Neural cell (in vitro differentiated cells): Measurements from ENCODE around the gene PDE6H. TPM values are rescaled to one million over a fixed set of nuclear protein-coding genes. Genes with fewer than 3 reads are reported as not detected.
A peak's percentile ranks its signal among the peaks of the same experiment; 100 is the strongest.

Source experiments
- H2AFZ ChIP-seq: fragments of 200-600, 300-800 bp; sonication (generic), shearing (Covaris generic); 2 replicates; pipeline ENCODE4 v1.6.0; 2014; ENCODE audit warnings: low read depth, mild to moderate bottlenecking, antibody characterized with exemption, low read length, moderate library complexity
- H3F3A ChIP-seq: fragments of 200-600 bp; shearing (Covaris generic); 2 replicates; pipeline ENCODE4 v1.6.1; 2016; ENCODE audit warnings: mild to moderate bottlenecking, moderate library complexity, mixed read lengths, antibody characterized with exemption, low read length; ENCODE audit not compliant: insufficient read depth, poor library complexity, severe bottlenecking
- H3K27ac ChIP-seq: fragments of 200-600, 300-800 bp; sonication (generic), shearing (Covaris generic); 2 replicates; pipeline ENCODE4 v1.5.1; 2014; ENCODE audit warnings: mild to moderate bottlenecking, low read length, moderate library complexity
- H3K27me3 ChIP-seq: fragments of 300-800, 200-600 bp; sonication (generic), shearing (Covaris generic); 2 replicates; pipeline ENCODE4 v1.6.0; 2014; ENCODE audit warnings: mild to moderate bottlenecking, low read depth, low read length, moderate library complexity; ENCODE audit not compliant: insufficient read depth
- H3K36me3 ChIP-seq: fragments of 300-800, 200-600 bp; sonication (generic), shearing (Covaris generic); 2 replicates; pipeline ENCODE4 v1.5.1; 2014; ENCODE audit warnings: mild to moderate bottlenecking, antibody characterized with exemption, low read length, moderate library complexity; ENCODE audit not compliant: insufficient read depth
- H3K4me2 ChIP-seq: fragments of 300-800, 200-600 bp; sonication (generic), shearing (Covaris generic); 2 replicates; pipeline ENCODE4 v1.6.0; 2014; ENCODE audit warnings: mild to moderate bottlenecking, low read length
- H3K4me3 ChIP-seq: fragments of 300-800, 200-600 bp; sonication (generic), shearing (Covaris generic); 2 replicates; pipeline ENCODE4 v1.5.1; 2014; ENCODE audit warnings: mild to moderate bottlenecking, low read length, moderate library complexity
- H3K79me2 ChIP-seq: fragments of 200-600 bp; shearing (Covaris generic); replicated peaks from 2 replicates; pipeline ENCODE4 v1.6.0; 2014; ENCODE audit warnings: mild to moderate bottlenecking, low read length, moderate library complexity; ENCODE audit not compliant: insufficient read depth
- H3K9ac ChIP-seq: fragments of 300-800, 200-600 bp; sonication (generic), shearing (Covaris generic); 2 replicates; pipeline ENCODE4 v1.6.1; 2016; ENCODE audit warnings: mild to moderate bottlenecking, low read length, mixed read lengths
- H3K9me2 ChIP-seq: fragments of 200-600 bp; shearing (Covaris generic); 2 replicates; pipeline ENCODE4 v1.6.1; 2016; ENCODE audit warnings: mild to moderate bottlenecking, low read length, mixed read lengths; ENCODE audit not compliant: insufficient read depth
- H3K9me3 ChIP-seq: fragments of 200-600, 300-800 bp; sonication (generic), shearing (Covaris generic); 2 replicates; pipeline ENCODE4 v1.6.1; 2016; ENCODE audit warnings: mild to moderate bottlenecking, mixed run types, low read length, moderate library complexity, mixed read lengths
- H4K20me1 ChIP-seq: fragments of 200-600 bp; shearing (Covaris generic); 2 replicates; pipeline ENCODE4 v1.6.1; 2016; ENCODE audit warnings: mild to moderate bottlenecking, mixed run types; ENCODE audit not compliant: insufficient read depth
- CTCF ChIP-seq: fragments of 450-650 bp; IDR thresholded peaks from 2 replicates; pipeline ENCODE4 v1.5.1; 2014; ENCODE audit warnings: antibody characterized with exemption, mild to moderate bottlenecking, moderate library complexity; ENCODE audit not compliant: poor library complexity, severe bottlenecking
- MXI1 ChIP-seq: fragments of 450-650 bp; conservative IDR thresholded peaks from 2 replicates; pipeline ENCODE4 v1.6.1; 2014; ENCODE audit warnings: antibody characterized with exemption, mild to moderate bottlenecking; ENCODE audit not compliant: poor library complexity, severe bottlenecking
- RAD21 ChIP-seq: fragments of 450-650 bp; conservative IDR thresholded peaks from 2 replicates; pipeline ENCODE4 v1.6.1; 2014; ENCODE audit warnings: antibody characterized with exemption, mild to moderate bottlenecking, moderate library complexity
- SMC3 ChIP-seq: fragments of 450-650 bp; conservative IDR thresholded peaks from 2 replicates; pipeline ENCODE4 v1.6.1; 2014; ENCODE audit warnings: antibody characterized with exemption, mild to moderate bottlenecking, moderate library complexity; ENCODE audit not compliant: poor library complexity
- TAF1 ChIP-seq: IDR thresholded peaks from 2 replicates; pipeline ENCODE4 v1.6.1; 2012; ENCODE audit warnings: low read depth
- polyA plus RNA-seq: library from polyadenylated mRNA; depleted of rRNA; stranded (reverse); fragments of >200 nt; gene quantifications from 2 replicates; pipeline ENCODE4 v1.2.3, GENCODE V29; 2014

Gene PDE6H
- polyA plus RNA-seq, 1 donor from 2014 or later = not detected

DNA sequence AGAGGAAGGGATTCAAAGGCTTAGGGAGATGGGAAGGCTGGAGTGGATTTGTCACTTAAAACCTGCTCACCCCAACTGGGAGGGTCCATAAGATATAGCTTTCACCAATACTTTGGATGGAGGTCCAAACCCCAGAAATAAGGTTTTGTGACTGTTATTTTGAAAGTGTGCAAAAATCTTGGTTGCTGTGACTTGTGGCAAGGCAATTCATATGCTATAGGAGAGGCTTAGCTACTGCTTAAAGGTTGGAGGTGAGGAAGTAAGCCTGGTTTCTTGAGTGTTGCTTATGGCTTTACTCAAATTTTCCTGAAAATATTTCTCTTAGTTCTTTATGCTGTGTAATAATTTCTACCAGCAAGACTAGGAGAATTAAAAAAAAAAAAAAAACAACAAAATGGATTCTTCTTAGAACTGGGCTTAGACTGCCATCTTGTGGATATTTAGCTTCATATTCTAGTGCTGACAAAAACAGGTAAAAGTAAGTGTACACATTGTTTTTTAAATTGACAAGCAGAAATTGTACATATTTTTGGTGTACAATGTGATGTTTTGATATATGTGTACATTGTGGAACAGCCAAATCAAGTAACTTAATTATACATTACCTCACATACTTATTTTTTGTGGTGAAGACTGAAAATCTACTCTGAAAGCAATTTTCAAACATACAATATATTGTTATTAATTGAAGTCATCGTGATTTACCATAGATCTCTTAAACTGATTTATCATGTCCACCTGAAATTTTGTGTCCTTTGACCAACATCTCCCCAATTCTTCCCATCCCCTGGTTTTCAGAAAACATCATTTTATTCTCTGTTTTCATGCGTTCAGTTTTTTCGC is 23.0 kb downstream of the PDE6H start:
- Histone ChIP-seq H3K4me3 (no peak overlapping the region), H3K4me2 (no peak overlapping the region), H3K9ac (no peak overlapping the region), H3K27ac (no peak overlapping the region), H3K9me2 (no peaks in the 10 kb centered on the region), H3K36me3 (no peaks in the 10 kb centered on the region), H2AFZ (no peak overlapping the region), H3K27me3 (no peaks in the 10 kb centered on the region), H4K20me1 (no peaks in the 10 kb centered on the region), H3F3A (no peaks in the 10 kb centered on the region), H3K9me3 (no peaks in the 10 kb centered on the region), H3K79me2 (no peaks in the 10 kb centered on the region)
- TF ChIP-seq SMC3 (peak; percentile 91), TAF1 (no peak), RAD21 (peak; percentile 86), CTCF (peak; percentile 79)

DNA sequence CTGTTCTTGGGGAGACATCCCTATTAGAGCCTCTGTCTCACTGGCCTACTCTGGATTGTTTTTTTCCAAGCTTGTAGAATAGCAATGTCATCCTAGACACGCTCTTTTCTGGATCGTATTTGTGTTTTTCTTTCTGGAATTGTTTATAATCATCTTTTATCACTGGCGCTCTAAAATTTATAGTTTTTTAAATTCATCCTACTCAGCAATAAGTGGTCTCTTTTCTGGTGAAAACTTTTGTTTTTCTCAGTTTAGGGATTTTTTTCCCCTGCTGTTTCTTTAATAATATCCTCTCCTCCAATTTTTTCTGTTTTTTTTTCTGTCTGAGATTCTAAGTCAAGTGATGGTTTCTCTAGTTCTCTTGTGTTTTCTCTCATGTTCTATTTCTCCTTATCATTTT is 25.2 kb downstream of the PDE6H start:
- Histone ChIP-seq H3K4me2 (no peak overlapping the region), H3K9me3 (no peaks in the 10 kb centered on the region)
- no peak for TF ChIP-seq MXI1

DNA sequence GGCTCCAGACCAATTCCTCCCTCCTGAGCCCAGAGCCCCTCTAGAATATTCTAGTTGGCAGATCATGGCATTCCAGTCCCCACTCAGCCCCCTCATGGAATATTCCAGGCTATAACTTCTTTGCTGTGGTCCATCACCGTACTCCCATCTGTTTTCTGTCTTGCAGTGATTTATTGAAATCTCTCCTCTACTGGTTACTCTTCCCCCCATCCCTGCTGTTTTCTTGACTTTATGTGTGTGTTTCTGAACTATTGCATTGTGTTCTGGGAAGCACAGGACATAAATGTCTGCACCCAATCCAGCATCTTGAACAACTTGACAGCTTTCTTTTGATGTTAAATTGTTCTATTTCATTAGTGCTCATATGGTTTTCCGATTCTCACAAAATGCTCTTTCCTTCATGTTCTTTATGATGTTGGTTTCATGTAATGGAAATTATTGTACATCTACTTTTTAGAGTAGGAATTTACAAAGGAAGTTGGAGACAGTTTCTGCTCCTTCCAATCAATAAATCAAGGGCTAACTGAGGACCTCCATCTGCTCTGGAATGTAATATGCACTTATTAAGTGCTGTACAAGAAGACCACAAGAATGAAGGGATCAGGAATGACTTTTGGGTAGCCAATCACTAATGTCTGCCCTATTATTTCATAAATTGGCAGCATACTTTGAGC is 26.3 kb downstream of the PDE6H start:
- no peaks in the 10 kb centered on the region for H3K36me3 ChIP-seq
- no peak overlapping the region for H3K4me2 ChIP-seq
- H3K27ac ChIP-seq = no peak overlapping the region
- H3K4me3 ChIP-seq = no peak overlapping the region
- no peak for TF ChIP-seq TAF1
- H3K9me3 ChIP-seq = no peaks in the 10 kb centered on the region
- no peaks in the 10 kb centered on the region for H3K9me2 ChIP-seq
- H3F3A ChIP-seq = no peaks in the 10 kb centered on the region
- H2AFZ ChIP-seq = no peak overlapping the region
- no peaks in the 10 kb centered on the region for H4K20me1 ChIP-seq
- no peaks in the 10 kb centered on the region for H3K27me3 ChIP-seq
- no peaks in the 10 kb centered on the region for H3K79me2 ChIP-seq
- no peak overlapping the region for H3K9ac ChIP-seq

More for the DNA sequence above, 25.2 kb downstream of the PDE6H start:
- no peak overlapping the region for H3K27ac ChIP-seq
- no peak overlapping the region for H3K9ac ChIP-seq
- H3K9me2 ChIP-seq = no peaks in the 10 kb centered on the region
- no peak overlapping the region for H2AFZ ChIP-seq
- H3K79me2 ChIP-seq = no peaks in the 10 kb centered on the region
- H3K4me3 ChIP-seq = no peak overlapping the region
- no peaks in the 10 kb centered on the region for H4K20me1 ChIP-seq
- no peaks in the 10 kb centered on the region for H3K36me3 ChIP-seq
- no peaks in the 10 kb centered on the region for H3F3A ChIP-seq
- H3K27me3 ChIP-seq = no peaks in the 10 kb centered on the region
